AG04449 (cell line): ENCODE measurements around the gene LRBA.
A peak's percentile ranks its signal among the peaks of the same experiment; 100 is the strongest.

ENCODE experiments used
- CTCF ChIA-PET: fragments of 350-600 bp; formaldehyde crosslinking; extraction: SDS; loops from one replicate; lab custom pipeline; 2021; ENCODE audit warnings: antibody characterized with exemption; lab: Yijun Ruan, JAX
- POLR2A ChIA-PET: fragments of 400-600, 350-600 bp; formaldehyde crosslinking; extraction: SDS; loops from one replicate; lab custom pipeline; 2020; ENCODE audit warnings: antibody characterized with exemption, inconsistent platforms; lab: Yijun Ruan, JAX
- DNase-seq: peaks from one replicate; pipeline ENCODE4 v3.0.0-alpha.2; 2010; ENCODE audit warnings: low read depth, low spot score
- H3K4me3 ChIP-seq: 2 replicates; pipeline ENCODE4 v1.5.1; 2011; ENCODE audit warnings: low read depth, mild to moderate bottlenecking, control low read depth, low read length
- TF ChIP-seq, protein P1 (sequence below): IDR thresholded peaks from one replicate; pipeline ENCODE4 v1.5.1; 2011; ENCODE audit warnings: mild to moderate bottlenecking, moderate library complexity, low read length, control low read depth, inconsistent platforms; ENCODE audit not compliant: insufficient read depth; ENCODE audit errors: missing control alignments

The LRBA gene

DNA sequence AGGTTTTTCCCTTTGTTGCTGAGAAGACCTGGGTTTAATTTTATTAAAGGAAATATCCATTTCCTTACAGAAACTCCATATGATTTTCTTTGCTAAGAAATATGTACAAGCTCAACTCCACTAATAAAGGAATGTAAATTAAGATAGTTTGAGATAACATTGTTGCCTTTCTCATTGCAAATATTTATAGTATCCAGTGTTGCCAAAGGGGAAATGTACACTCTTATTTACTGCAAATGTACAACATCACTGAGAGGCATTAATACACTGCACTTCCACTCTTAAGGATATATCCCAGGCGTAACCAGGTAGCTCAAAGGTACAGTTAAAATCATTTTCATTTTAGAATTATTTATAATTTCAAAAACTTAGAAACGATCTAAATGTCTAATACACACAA, 7.5 kb upstream of the LRBA start:
- TF ChIP-seq, protein P1, sequence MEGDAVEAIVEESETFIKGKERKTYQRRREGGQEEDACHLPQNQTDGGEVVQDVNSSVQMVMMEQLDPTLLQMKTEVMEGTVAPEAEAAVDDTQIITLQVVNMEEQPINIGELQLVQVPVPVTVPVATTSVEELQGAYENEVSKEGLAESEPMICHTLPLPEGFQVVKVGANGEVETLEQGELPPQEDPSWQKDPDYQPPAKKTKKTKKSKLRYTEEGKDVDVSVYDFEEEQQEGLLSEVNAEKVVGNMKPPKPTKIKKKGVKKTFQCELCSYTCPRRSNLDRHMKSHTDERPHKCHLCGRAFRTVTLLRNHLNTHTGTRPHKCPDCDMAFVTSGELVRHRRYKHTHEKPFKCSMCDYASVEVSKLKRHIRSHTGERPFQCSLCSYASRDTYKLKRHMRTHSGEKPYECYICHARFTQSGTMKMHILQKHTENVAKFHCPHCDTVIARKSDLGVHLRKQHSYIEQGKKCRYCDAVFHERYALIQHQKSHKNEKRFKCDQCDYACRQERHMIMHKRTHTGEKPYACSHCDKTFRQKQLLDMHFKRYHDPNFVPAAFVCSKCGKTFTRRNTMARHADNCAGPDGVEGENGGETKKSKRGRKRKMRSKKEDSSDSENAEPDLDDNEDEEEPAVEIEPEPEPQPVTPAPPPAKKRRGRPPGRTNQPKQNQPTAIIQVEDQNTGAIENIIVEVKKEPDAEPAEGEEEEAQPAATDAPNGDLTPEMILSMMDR: no peak
- H3K4me3 ChIP-seq: no peak overlapping the region
- ChIA-PET POLR2A (no interaction called here), CTCF (no interaction called here)
- DNase-seq: no peak

DNA sequence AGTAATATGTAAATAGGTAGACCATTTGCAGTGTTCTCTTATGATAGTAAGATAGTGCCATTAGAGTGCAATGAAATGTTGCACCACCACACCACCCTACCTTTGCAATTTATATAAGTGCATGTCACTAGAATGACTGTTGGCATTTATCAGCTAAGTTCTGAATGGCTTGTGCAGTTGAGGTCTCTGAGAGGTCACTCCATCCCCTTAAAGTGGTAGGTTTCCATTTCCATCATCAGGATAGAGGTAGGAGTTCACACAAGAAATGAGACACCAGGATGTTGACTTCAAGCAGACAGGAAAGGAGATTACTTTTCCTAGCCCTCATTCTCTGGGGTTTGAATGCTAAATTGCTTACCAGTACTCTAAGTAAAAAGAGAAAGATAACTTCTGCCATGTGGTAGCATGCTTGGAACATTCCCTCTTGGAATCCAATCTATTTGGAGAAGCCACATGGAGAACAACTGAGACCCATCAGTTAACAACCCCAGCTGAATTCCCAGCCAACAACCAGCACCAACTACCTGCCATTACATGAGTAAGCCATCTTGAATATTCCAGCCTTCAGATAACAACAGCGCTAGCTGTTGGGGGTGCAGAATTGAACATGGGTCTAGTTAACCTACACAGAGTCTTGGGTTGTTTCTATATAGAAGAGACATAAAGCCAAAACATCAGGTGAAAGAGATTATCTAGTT, 6.7 kb upstream of the LRBA start:
- H3K4me3 ChIP-seq: no peak overlapping the region
- ChIA-PET CTCF (no interaction called here), POLR2A (no interaction called here)

DNA sequence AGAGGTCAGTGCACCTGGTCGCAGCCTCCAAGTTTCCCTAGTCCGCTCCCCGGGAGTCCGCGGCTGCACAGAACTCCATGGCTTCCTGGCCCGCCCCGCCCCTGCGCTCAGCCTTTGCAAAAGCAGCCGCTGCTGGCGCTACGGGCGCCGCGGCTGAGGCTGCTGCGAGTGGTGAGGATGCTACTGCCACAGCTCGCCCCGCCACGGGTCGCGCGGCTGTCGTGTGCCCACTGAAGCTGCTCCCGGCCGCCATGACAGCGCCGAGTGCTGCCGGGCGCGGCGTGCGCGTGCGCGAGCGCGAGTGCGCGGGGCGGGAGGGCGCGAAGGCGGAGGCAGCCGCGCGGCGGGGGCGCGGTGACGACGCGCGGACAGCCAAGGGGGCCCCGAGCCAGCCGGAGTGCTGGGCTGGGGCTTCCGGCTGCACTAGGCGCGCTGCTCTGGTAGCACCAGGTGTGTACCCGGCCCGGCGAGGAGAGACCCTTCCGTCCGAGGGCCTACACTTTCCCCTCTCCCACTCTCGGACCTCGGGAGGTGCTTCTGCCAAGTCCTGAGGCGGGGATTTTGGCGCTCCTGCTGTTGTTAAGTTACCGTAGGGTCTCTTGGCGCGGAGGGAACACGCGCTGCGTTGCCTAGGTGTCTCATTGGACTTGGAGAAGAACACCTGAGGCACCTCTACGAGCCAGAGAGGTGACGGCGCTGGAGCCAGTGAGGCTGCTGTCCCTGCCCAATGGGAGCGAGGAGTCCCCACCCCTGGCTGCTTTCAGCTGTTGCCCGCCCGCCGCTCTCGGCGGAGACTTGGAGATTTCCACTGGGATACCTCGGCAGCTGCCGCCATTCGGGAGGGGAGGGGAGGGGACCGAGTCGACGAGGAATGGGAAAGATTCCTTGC, 619 bp upstream of the LRBA start:
- DNase-seq: no peak
- H3K4me3 ChIP-seq: peak overlapping the region; percentile 85
- TF ChIP-seq, protein P1: no peak
- ChIA-PET POLR2A (interaction anchor here (0.5 kb wide), 1 partner anchor 880 kb away, joined by 3 read pairs; no protein-coding TSS in a partner anchor), CTCF (no interaction called here)

More for the DNA sequence above, 6.7 kb upstream of the LRBA start:
- TF ChIP-seq, protein P1: no peak
- DNase-seq: no peak

DNA sequence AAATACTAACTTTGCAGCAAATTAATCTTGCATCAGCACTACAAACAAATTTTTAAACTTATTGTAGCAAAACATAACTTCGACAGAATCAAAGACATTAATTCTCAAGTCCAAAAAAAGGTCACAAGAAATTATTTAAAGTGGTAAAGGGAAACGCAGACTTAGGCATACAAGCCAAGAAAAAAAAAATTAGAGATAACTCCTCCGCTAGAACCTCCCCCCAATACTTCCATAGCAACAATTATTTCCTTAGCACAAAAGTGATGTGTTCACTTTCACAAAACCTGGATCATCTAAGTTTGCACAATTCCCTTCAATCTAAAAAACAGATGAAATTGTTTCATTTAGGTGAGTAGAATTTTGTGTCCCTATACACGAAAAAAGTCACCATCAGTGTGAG, 1.1 kb downstream of the LRBA start:
- POLR2A ChIA-PET: no interaction called here
- TF ChIP-seq, protein P1: no peak
- CTCF ChIA-PET: no interaction called here
- DNase-seq: no peak
- peak overlapping the region; percentile 85 for H3K4me3 ChIP-seq

DNA sequence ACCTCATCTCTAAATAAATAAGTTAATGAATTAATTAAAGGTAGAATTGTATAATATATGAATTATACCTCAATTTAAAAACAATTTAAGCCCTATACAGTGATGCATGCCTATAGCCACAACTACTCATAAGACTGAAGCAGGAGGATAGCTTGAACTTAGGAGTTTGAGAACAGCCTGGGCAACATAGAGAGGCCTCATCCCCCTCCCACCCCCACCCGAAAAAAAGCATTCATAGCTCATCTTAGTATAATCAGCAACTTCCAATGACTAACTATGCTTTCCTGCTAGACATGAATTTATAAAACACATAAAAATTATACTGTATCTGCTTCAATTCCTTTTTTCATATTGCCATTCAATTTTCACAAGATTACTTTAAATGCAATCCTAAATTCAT, 1.6 kb downstream of the LRBA start:
- no peak for DNase-seq
- CTCF ChIA-PET: no interaction called here
- POLR2A ChIA-PET: no interaction called here
- TF ChIP-seq, protein P1: no peak
- no peak overlapping the region for H3K4me3 ChIP-seq

DNA sequence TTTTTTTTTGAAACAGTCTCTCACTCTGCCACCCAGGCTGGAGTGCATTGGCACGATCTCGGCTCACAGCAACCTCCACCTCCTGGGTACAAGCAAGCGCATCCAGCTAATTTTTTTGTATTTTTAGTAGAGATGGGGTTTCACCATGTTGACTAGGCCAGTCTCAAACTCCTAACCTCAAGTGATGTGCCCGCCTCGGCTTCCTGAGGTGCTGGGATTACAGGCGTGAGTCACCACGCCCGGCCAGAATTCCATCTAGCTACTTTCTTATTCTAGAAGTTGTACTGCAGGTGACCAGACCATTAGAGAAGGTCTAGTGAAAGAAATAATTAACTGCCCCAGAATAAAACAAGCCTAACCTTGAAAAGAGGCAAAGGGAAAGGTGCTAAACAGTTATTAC, 2.3 kb downstream of the LRBA start:
- CTCF ChIA-PET: no interaction called here
- TF ChIP-seq, protein P1: no peak
- POLR2A ChIA-PET: no interaction called here
- H3K4me3 ChIP-seq: no peak overlapping the region
- DNase-seq: no peak
